Peyer's patch (tissue), 4 donors: ENCODE data around the gene PARD6B. TPM values are rescaled to one million over a fixed set of nuclear protein-coding genes. Genes with fewer than 3 reads are reported as not detected.
"Not testable (repeated sequence)": the region's sequence is repeated elsewhere in the genome, so short reads cannot be mapped to it uniquely, and the experiment has no call there.

Source experiments
- DNase-seq, 3 donors: peaks; one replicate each; pipeline ENCODE4 v3.0.0-alpha.2; 2017 to 2019
- H3K27ac ChIP-seq, 4 donors: fragments of 200-600 bp; sonication (generic); one replicate each; pipeline ENCODE4 v1.5.1; 2016 to 2019
- H3K27me3 ChIP-seq, 2 donors: fragments of 200-600 bp; sonication (generic); one replicate each; pipeline ENCODE4 v1.5.1; 2019
- H3K36me3 ChIP-seq, 3 donors: fragments of 200-600 bp; sonication (generic); one replicate each; pipeline ENCODE4 v1.5.1; 2016 to 2019
- H3K4me1 ChIP-seq, 4 donors: fragments of 200-600 bp; sonication (generic); one replicate each; pipeline ENCODE4 v1.5.1; 2016 to 2019
- H3K4me3 ChIP-seq, 4 donors: fragments of 200-600 bp; sonication (generic); 1 replicate in 3 of 4; 2 replicates in 1 of 4; pipeline ENCODE4 v1.5.1; 2016 to 2019; ENCODE audit warnings: mild to moderate bottlenecking in 1 of 4
- H3K9me3 ChIP-seq, 4 donors: fragments of 200-600 bp; sonication (generic); one replicate each; pipeline ENCODE4 v1.5.1; 2016 to 2019; ENCODE audit warnings: mild to moderate bottlenecking in 1 of 4
- CTCF ChIP-seq, 6 experiments: fragments of 450-650 bp in 4 of 6; fragments of 200-600 bp in 2 of 6; sonication (generic) in 1 of 6; IDR thresholded peaks; one replicate each; pipeline ENCODE4 v1.5.1; 2017 to 2019; ENCODE audit warnings: antibody characterized with exemption in 6 of 6, mild to moderate bottlenecking in 3 of 6, moderate library complexity in 1 of 6
- POLR2A ChIP-seq, 2 donors: fragments of 450-650 bp; IDR thresholded peaks; one replicate each; pipeline ENCODE4 v1.5.1; 2017; ENCODE audit warnings: antibody characterized with exemption in 2 of 2, mild to moderate bottlenecking in 2 of 2, moderate library complexity in 2 of 2
- total RNA-seq, 4 donors: library from RNA; depleted of rRNA; stranded (reverse); fragments of >200 nt; gene quantifications; one replicate each; pipeline ENCODE4 v1.1.0, GENCODE V29; 2016

PARD6B gene
- total RNA-seq, 4 donors from 2014 or later: 6.6 to 27.0 (median 18.4) TPM

- no peak overlapping the region for H3K27ac ChIP-seq
Measured at GRCh38 chr20:50709636-50709973, 21.8 kb upstream of the PARD6B start.

GRCh38 chr20:50710492-50711063 lies 20.8 kb upstream of the PARD6B start:
- no peak overlapping the region for H3K27ac ChIP-seq
- TF ChIP-seq CTCF (IDR thresholded peaks at IDR 0.05) (no peak), POLR2A (IDR thresholded peaks at IDR 0.05) (no peak)
- H3K36me3 ChIP-seq: no peaks in the 10 kb centered on the region
- no peaks in the 10 kb centered on the region for H3K4me1 ChIP-seq
- H3K9me3 ChIP-seq: no peaks in the 10 kb centered on the region
- no peak overlapping the region for H3K4me3 ChIP-seq
- no peaks in the 10 kb centered on the region for H3K27me3 ChIP-seq
- no peak for DNase-seq

More at GRCh38 chr20:50709636-50709973, 21.8 kb upstream of the PARD6B start:
- TF ChIP-seq POLR2A (IDR thresholded peaks at IDR 0.05) (no peak), CTCF (IDR thresholded peaks at IDR 0.05) (no peak)
- no peaks in the 10 kb centered on the region for H3K27me3 ChIP-seq
- no peak for DNase-seq
- H3K9me3 ChIP-seq: no peaks in the 10 kb centered on the region
- no peaks in the 10 kb centered on the region for H3K4me1 ChIP-seq
- no peaks in the 10 kb centered on the region for H3K36me3 ChIP-seq
- no peak overlapping the region for H3K4me3 ChIP-seq

- no peaks in the 10 kb centered on the region for H3K27me3 ChIP-seq
- no peak for DNase-seq
- no peak overlapping the region for H3K27ac ChIP-seq
- no peaks in the 10 kb centered on the region for H3K9me3 ChIP-seq
- no peak overlapping the region for H3K4me3 ChIP-seq
- TF ChIP-seq POLR2A (IDR thresholded peaks at IDR 0.05): no peak
- no peak for TF ChIP-seq CTCF (IDR thresholded peaks at IDR 0.05)
- H3K36me3 ChIP-seq: no peaks in the 10 kb centered on the region
- no peaks in the 10 kb centered on the region for H3K4me1 ChIP-seq
Measured at GRCh38 chr20:50711113-50711825, 20.1 kb upstream of the PARD6B start.

GRCh38 chr20:50712771-50713656 lies 18.4 kb upstream of the PARD6B start:
- no peaks in the 10 kb centered on the region for H3K9me3 ChIP-seq
- TF ChIP-seq CTCF (IDR thresholded peaks at IDR 0.05): no peak
- no peak for TF ChIP-seq POLR2A (IDR thresholded peaks at IDR 0.05)
- DNase-seq: no peak
- H3K4me1 ChIP-seq: no peaks in the 10 kb centered on the region
- no peaks in the 10 kb centered on the region for H3K27me3 ChIP-seq
- no peak overlapping the region for H3K27ac ChIP-seq
- H3K36me3 ChIP-seq: no peaks in the 10 kb centered on the region
- H3K4me3 ChIP-seq: no peak overlapping the region

GRCh38 chr20:50713657-50714101 lies 17.7 kb upstream of the PARD6B start:
- peak in 3 of 6 experiments; percentile 46 to 55 (median 55) for TF ChIP-seq CTCF (IDR thresholded peaks at IDR 0.05)
- no peak for TF ChIP-seq POLR2A (IDR thresholded peaks at IDR 0.05)
- no peak overlapping the region for H3K4me3 ChIP-seq
- H3K27ac ChIP-seq: no peak overlapping the region
- H3K27me3 ChIP-seq: no peaks in the 10 kb centered on the region
- no peaks in the 10 kb centered on the region for H3K36me3 ChIP-seq
- H3K9me3 ChIP-seq: no peaks in the 10 kb centered on the region
- peak in 1 of 3 donors; percentile 66 for DNase-seq
- no peaks in the 10 kb centered on the region for H3K4me1 ChIP-seq

- H3K27me3 ChIP-seq, DNase-seq, H3K27ac ChIP-seq, H3K9me3 ChIP-seq, H3K36me3 ChIP-seq, H3K4me3 ChIP-seq, H3K4me1 ChIP-seq: not testable (repeated sequence)
Measured at GRCh38 chr20:50714426-50714825, 17.0 kb upstream of the PARD6B start.
